Ascending aorta (tissue), 2 donors: ENCODE results near the gene PPM1M. TPM values are rescaled to one million over a fixed set of nuclear protein-coding genes. Genes with fewer than 3 reads are reported as not detected.
A peak's percentile ranks its signal among the peaks of the same experiment; 100 is the strongest.

ENCODE experiments used
- DNase-seq, 2 donors: peaks; one replicate each; pipeline ENCODE4 v3.0.0-alpha.2; 2019; ENCODE audit warnings: low spot score in 2 of 2
- H3K27ac ChIP-seq, 2 donors: fragments of 200-600 bp; sonication (generic); one replicate each; pipeline ENCODE4 v1.5.1; 2016 to 2017; ENCODE audit warnings: mild to moderate bottlenecking in 1 of 2
- H3K27me3 ChIP-seq: fragments of 200-600 bp; sonication (generic); one replicate; pipeline ENCODE4 v1.5.1; 2017
- H3K36me3 ChIP-seq, 2 donors: fragments of 200-600 bp; sonication (generic); one replicate each; pipeline ENCODE4 v1.5.1; 2016
- H3K4me1 ChIP-seq, 2 donors: fragments of 200-600 bp; sonication (generic); one replicate each; pipeline ENCODE4 v1.5.1; 2016 to 2017; ENCODE audit warnings: mild to moderate bottlenecking in 1 of 2
- H3K4me3 ChIP-seq, 2 donors: fragments of 200-600 bp; sonication (generic); one replicate each; pipeline ENCODE4 v1.5.1; 2016 to 2017; ENCODE audit warnings: mild to moderate bottlenecking in 1 of 2
- H3K9me3 ChIP-seq, 2 donors: fragments of 200-600 bp; sonication (generic); one replicate each; pipeline ENCODE4 v1.5.1; 2016
- intact Hi-C: fragments of 100-400 bp; cut with DNase I; formaldehyde crosslinking; loops from one replicate; pipeline ENCODE4 v1.15.1; 2023
- total RNA-seq: library from RNA; depleted of rRNA; stranded (reverse); fragments of >200 nt; gene quantifications from one replicate; pipeline ENCODE4 v1.1.0, GENCODE V29; 2016
- TF ChIP-seq, protein P1 (sequence below), 3 experiments: fragments of 200-600 bp in 2 of 3; fragments of 450-650 bp in 1 of 3; sonication (generic) in 2 of 3; IDR thresholded peaks; one replicate each; pipeline ENCODE4 v1.5.1; 2016 to 2019; ENCODE audit warnings: antibody characterized with exemption in 3 of 3, mild to moderate bottlenecking in 1 of 3, moderate library complexity in 1 of 3

PPM1M gene
- total RNA-seq, 1 donor from 2014 or later = 20.3 TPM

DNA sequence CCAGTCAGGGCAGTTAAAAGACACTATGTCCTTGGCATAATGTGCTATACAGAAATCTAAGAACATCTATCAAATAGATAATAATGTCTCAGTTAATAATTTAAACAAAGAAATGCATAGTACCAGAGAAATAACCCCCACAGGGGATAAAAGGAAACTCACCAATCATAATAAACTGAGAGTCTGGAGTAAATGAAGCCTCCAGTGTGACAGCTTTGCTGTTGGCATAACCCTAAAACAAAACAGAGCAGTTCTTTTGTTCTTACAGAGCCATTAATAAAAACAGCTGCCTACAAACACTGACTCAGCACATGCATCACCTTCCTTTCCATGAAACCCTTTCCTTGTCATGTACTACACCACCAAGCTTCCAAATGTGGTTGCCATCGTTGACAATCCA, 13.5 kb downstream of the PPM1M start:
- Histone ChIP-seq H3K4me1 (no peaks in the 10 kb centered on the region), H3K27me3 (no peaks in the 10 kb centered on the region), H3K36me3 (peaks cover 91 to 99% of the 10 kb centered on the region in 2 donors), H3K4me3 (no peak overlapping the region), H3K27ac (no peak overlapping the region), H3K9me3 (no peaks in the 10 kb centered on the region)
- intact Hi-C loops = no loop called here
- no peak for DNase-seq
- TF ChIP-seq, protein P1, sequence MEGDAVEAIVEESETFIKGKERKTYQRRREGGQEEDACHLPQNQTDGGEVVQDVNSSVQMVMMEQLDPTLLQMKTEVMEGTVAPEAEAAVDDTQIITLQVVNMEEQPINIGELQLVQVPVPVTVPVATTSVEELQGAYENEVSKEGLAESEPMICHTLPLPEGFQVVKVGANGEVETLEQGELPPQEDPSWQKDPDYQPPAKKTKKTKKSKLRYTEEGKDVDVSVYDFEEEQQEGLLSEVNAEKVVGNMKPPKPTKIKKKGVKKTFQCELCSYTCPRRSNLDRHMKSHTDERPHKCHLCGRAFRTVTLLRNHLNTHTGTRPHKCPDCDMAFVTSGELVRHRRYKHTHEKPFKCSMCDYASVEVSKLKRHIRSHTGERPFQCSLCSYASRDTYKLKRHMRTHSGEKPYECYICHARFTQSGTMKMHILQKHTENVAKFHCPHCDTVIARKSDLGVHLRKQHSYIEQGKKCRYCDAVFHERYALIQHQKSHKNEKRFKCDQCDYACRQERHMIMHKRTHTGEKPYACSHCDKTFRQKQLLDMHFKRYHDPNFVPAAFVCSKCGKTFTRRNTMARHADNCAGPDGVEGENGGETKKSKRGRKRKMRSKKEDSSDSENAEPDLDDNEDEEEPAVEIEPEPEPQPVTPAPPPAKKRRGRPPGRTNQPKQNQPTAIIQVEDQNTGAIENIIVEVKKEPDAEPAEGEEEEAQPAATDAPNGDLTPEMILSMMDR (IDR thresholded peaks at IDR 0.05) = no peak

DNA sequence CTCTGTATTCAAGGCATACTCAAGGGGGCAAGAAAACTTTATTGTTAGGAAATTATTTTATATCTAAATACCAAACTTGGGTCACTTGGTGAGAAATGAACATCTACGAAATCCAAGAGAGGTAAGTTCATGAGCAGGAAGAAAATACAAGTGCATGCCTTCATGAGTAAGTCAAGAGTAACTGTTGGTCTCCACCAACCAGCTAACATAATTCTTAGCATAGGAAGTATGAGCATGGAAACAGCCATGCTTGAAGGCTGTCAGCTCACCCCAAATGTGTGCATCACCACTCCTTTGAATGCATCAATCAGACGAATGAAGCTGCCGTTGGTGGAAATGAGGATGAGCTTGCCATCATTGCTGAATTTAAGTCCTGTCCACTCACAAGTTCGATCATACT, 13.9 kb downstream of the PPM1M start:
- Histone ChIP-seq H3K27me3 (no peaks in the 10 kb centered on the region), H3K9me3 (no peaks in the 10 kb centered on the region), H3K27ac (no peak overlapping the region), H3K4me1 (no peaks in the 10 kb centered on the region), H3K36me3 (peaks cover 91 to 99% of the 10 kb centered on the region in 2 donors), H3K4me3 (no peak overlapping the region)
- intact Hi-C loops = no loop called here
- DNase-seq = no peak
- TF ChIP-seq, protein P1 (IDR thresholded peaks at IDR 0.05) = no peak

DNA sequence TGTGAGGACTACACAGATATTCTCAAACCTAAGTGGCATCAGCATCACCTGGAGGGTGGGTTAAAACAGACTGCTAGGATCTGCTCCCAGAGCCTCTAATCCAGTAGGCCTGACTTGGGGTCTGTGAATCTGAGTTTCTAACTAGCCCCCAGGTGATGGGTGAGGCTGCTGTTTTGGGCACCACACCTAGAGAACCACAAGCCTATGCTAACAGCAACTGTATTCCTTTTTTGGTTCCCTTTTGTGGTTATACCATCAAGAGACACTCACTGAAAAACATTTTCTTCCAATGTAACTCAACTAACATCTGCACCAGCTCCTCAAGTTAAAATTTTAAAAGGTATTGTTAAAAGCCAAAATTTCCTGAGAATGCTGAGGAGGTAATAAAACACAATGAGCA, 16.9 kb downstream of the PPM1M start:
- no peak overlapping the region for H3K4me3 ChIP-seq
- H3K4me1 ChIP-seq = no peaks in the 10 kb centered on the region
- DNase-seq = no peak
- no peak overlapping the region for H3K27ac ChIP-seq
- no peaks in the 10 kb centered on the region for H3K27me3 ChIP-seq
- intact Hi-C loops = no loop called here
- H3K9me3 ChIP-seq = no peaks in the 10 kb centered on the region
- H3K36me3 ChIP-seq = peaks cover 90 to 99% of the 10 kb centered on the region in 2 donors
- TF ChIP-seq, protein P1 (IDR thresholded peaks at IDR 0.05) = no peak

DNA sequence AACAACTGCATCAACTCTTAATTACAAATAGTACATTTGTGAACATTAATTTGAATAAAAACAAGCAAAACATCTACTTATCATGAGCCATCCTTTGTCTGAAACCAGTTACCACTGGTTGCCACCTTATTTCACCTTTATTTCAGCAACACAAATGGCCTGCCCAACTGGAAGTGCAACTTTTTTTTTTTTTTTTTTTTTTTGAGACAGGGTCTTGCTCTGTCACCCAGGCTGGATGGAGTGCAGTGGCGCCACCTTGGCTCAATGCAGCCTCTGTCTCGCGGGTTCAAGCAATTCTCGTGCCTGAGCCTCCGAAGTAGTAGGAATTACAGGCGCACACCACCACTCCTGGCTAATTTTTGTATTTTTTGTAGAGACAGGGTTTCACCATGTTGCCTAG, 19.8 kb downstream of the PPM1M start:
- Histone ChIP-seq H3K27me3 (no peaks in the 10 kb centered on the region), H3K4me1 (peaks cover 3 to 10% of the 10 kb centered on the region in 2 donors), H3K36me3 (peaks cover 85 to 97% of the 10 kb centered on the region in 2 donors)

DNA sequence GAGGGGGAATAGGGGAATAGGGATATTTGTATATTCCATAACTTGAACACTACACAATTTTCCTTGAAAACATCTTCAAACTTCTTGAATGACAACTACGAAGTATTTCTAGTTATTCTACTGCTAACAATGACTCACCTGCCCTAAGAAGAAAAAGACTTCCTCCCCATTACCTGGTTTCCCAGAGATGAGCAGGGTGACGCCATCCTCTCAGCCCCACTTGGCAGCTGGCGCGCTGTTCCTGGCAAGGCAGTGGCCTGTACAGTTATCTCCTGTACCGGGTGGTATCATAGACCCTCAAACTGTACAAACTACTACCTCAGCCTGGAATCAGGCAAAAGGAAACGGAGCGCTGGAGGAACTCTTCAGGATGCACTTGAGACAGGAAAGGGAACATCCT, 22.5 kb downstream of the PPM1M start:
- H3K27me3 ChIP-seq = no peaks in the 10 kb centered on the region
- TF ChIP-seq, protein P1 (IDR thresholded peaks at IDR 0.05) = no peak
- no peak overlapping the region for H3K4me3 ChIP-seq
- H3K27ac ChIP-seq = no peak overlapping the region
- no peaks in the 10 kb centered on the region for H3K9me3 ChIP-seq
- no peak for DNase-seq
- peaks cover 3 to 29% of the 10 kb centered on the region in 2 donors for H3K4me1 ChIP-seq
- peaks cover 66 to 75% of the 10 kb centered on the region in 2 donors for H3K36me3 ChIP-seq
- intact Hi-C loops = no loop called here

More for the DNA sequence above, 19.8 kb downstream of the PPM1M start:
- DNase-seq = no peak
- intact Hi-C loops = no loop called here
- no peak overlapping the region for H3K4me3 ChIP-seq
- no peaks in the 10 kb centered on the region for H3K9me3 ChIP-seq
- no peak overlapping the region for H3K27ac ChIP-seq
- TF ChIP-seq, protein P1 (IDR thresholded peaks at IDR 0.05) = no peak

DNA sequence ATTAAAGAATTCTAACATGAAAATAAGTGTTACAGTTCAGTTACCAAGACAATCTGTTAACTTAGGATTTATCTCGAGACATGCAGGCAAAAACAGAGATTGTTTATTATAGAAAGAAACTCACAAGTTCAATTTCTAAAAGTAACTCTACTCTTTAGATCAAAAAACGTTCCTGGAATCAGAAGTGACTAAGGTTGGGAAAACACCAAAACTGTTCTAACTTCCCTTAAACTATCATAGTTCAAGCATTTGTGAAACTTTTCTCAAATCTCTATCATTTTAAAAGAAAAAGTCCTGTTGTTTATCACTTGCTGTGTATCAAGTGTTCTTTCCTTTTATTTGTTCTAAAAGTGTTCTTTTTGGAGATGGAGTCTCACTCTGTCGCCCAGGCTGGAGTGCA, 24.2 kb downstream of the PPM1M start:
- H3K9me3 ChIP-seq = no peaks in the 10 kb centered on the region
- H3K4me1 ChIP-seq = peaks cover 3 to 35% of the 10 kb centered on the region in 2 donors
- no peak for DNase-seq
- intact Hi-C loops = loop anchor here (10.0 kb wide), 2 partner anchors 215 to 415 kb away; partner anchors contain the start of genes DUSP7, GNL3 and PBRM1
- peak overlapping the region; percentile 13 to 56 for H3K27ac ChIP-seq
- no peak overlapping the region for H3K4me3 ChIP-seq
- no peaks in the 10 kb centered on the region for H3K27me3 ChIP-seq
- peaks cover 52 to 60% of the 10 kb centered on the region in 2 donors for H3K36me3 ChIP-seq
- TF ChIP-seq, protein P1 (IDR thresholded peaks at IDR 0.05) = no peak
